ENCODE data around the gene SIRT7. TPM values are rescaled to one million over a fixed set of nuclear protein-coding genes. Genes with fewer than 3 reads are reported as not detected.

SIRT7 gene
- polyA plus RNA-seq, 1 donor from 2014 or later: 44.5 TPM

GRCh38 chr17:81927152-81927652 lies 9.2 kb upstream of the SIRT7 start:
- Histone ChIP-seq H3K9me3 (ENCODE audit: low read length) (no peaks in the 10 kb centered on the region), H3F3A (ENCODE audit: insufficient read depth, low read length, poor library complexity, severe bottlenecking) (no peaks in the 10 kb centered on the region), H3K27me3 (ENCODE audit: insufficient read depth, low read depth, low read length) (no peaks in the 10 kb centered on the region), H3K4me3 (ENCODE audit: low read length) (peak overlapping the region; percentile 72), H3K27ac (ENCODE audit: low read length) (no peak overlapping the region), H3K4me2 (ENCODE audit: low read length) (no peak overlapping the region), H4K20me1 (ENCODE audit: insufficient read depth) (no peaks in the 10 kb centered on the region), H3K36me3 (ENCODE audit: insufficient read depth, low read length) (no peaks in the 10 kb centered on the region), H2AFZ (ENCODE audit: low read depth, low read length) (no peak overlapping the region), H3K9ac (ENCODE audit: low read length) (peak overlapping the region; percentile 68), H3K79me2 (replicated peaks; ENCODE audit: insufficient read depth, low read length) (peaks cover 23% of the 10 kb centered on the region), H3K9me2 (ENCODE audit: insufficient read depth, low read length) (no peaks in the 10 kb centered on the region)
- TF ChIP-seq EP300 (conservative IDR thresholded peaks at IDR 0.05; ENCODE audit: poor library complexity, severe bottlenecking) (no peak), TAF1 (IDR thresholded peaks at IDR 0.05; ENCODE audit: low read depth) (no peak), RAD21 (conservative IDR thresholded peaks at IDR 0.05) (no peak), REST (IDR thresholded peaks at IDR 0.05; ENCODE audit: borderline replicate concordance) (no peak), POLR2AphosphoS5 (IDR thresholded peaks at IDR 0.05) (no peak), EZH2 (IDR thresholded peaks at IDR 0.05; ENCODE audit: borderline replicate concordance, insufficient read depth, low read length, poor library complexity, severe bottlenecking) (no peak), MXI1 (conservative IDR thresholded peaks at IDR 0.05; ENCODE audit: poor library complexity, severe bottlenecking) (no peak), SMC3 (conservative IDR thresholded peaks at IDR 0.05; ENCODE audit: poor library complexity) (no peak), CTCF (IDR thresholded peaks at IDR 0.05; ENCODE audit: poor library complexity, severe bottlenecking) (no peak)

- peaks cover 23% of the 10 kb centered on the region for H3K79me2 ChIP-seq (replicated peaks; ENCODE audit: insufficient read depth, low read length)
- H3F3A ChIP-seq (ENCODE audit: insufficient read depth, low read length, poor library complexity, severe bottlenecking): no peaks in the 10 kb centered on the region
- TF ChIP-seq RAD21 (conservative IDR thresholded peaks at IDR 0.05) (no peak), SMC3 (conservative IDR thresholded peaks at IDR 0.05; ENCODE audit: poor library complexity) (no peak), EP300 (conservative IDR thresholded peaks at IDR 0.05; ENCODE audit: poor library complexity, severe bottlenecking) (no peak), EZH2 (IDR thresholded peaks at IDR 0.05; ENCODE audit: borderline replicate concordance, insufficient read depth, low read length, poor library complexity, severe bottlenecking) (no peak), CTCF (IDR thresholded peaks at IDR 0.05; ENCODE audit: poor library complexity, severe bottlenecking) (no peak), MXI1 (conservative IDR thresholded peaks at IDR 0.05; ENCODE audit: poor library complexity, severe bottlenecking) (no peak), REST (IDR thresholded peaks at IDR 0.05; ENCODE audit: borderline replicate concordance) (no peak), TAF1 (IDR thresholded peaks at IDR 0.05; ENCODE audit: low read depth) (no peak), POLR2AphosphoS5 (IDR thresholded peaks at IDR 0.05) (no peak)
- H3K4me3 ChIP-seq (ENCODE audit: low read length): peak overlapping the region; percentile 72
- peak overlapping the region; percentile 73 for H3K4me2 ChIP-seq (ENCODE audit: low read length)
- no peaks in the 10 kb centered on the region for H3K9me3 ChIP-seq (ENCODE audit: low read length)
- H4K20me1 ChIP-seq (ENCODE audit: insufficient read depth): no peaks in the 10 kb centered on the region
- H3K36me3 ChIP-seq (ENCODE audit: insufficient read depth, low read length): no peaks in the 10 kb centered on the region
- H3K27me3 ChIP-seq (ENCODE audit: insufficient read depth, low read depth, low read length): no peaks in the 10 kb centered on the region
- no peak overlapping the region for H3K27ac ChIP-seq (ENCODE audit: low read length)
- H2AFZ ChIP-seq (ENCODE audit: low read depth, low read length): no peak overlapping the region
- no peaks in the 10 kb centered on the region for H3K9me2 ChIP-seq (ENCODE audit: insufficient read depth, low read length)
- peak overlapping the region; percentile 68 for H3K9ac ChIP-seq (ENCODE audit: low read length)
Measured at GRCh38 chr17:81926451-81927151, 8.6 kb upstream of the SIRT7 start.
